Posterior cingulate gyrus (tissue), 11 donors: ENCODE results near the gene TTC39A.
A peak's percentile ranks its signal among the peaks of the same experiment; 100 is the strongest.

Experiments used
- DNase-seq, 10 donors: peaks; one replicate each; pipeline versions ENCODE4 v3.0.0 to v3.0.0-alpha.2; 2020 to 2021; ENCODE audit warnings: mixed read lengths in 3 of 10
- intact Hi-C: fragments of 100-400 bp; cut with DNase I; formaldehyde crosslinking; loops from one replicate; pipeline ENCODE4 v1.15.1; 2023

TTC39A gene

GRCh38 chr1:51330331-51331201, at the start of gene TTC39A:
Gene TTC39A (minus strand): TSS chr1:51330562. CDS start chr1:51330477, 85 bp downstream.
- intact Hi-C loops = no loop called here
- peak in 1 of 10 donors; percentile 79 for DNase-seq

- intact Hi-C loops = no loop called here
- DNase-seq = no peak
These were observed 48.5 kb upstream of the TTC39A start for GRCh38 chr1:51378871-51379270.

- intact Hi-C loops = no loop called here
- DNase-seq = no peak
These were observed 43.5 kb upstream of the TTC39A start for GRCh38 chr1:51373898-51374297.

GRCh38 chr1:51372561-51372960, 42.2 kb upstream of the TTC39A start:
- intact Hi-C loops = no loop called here

GRCh38 chr1:51369171-51369570, 38.8 kb upstream of the TTC39A start:
- intact Hi-C loops = no loop called here
- no peak for DNase-seq

More at GRCh38 chr1:51372561-51372960, 42.2 kb upstream of the TTC39A start:
- no peak for DNase-seq

GRCh38 chr1:51365774-51366173, 35.4 kb upstream of the TTC39A start:
- intact Hi-C loops = no loop called here
- no peak for DNase-seq

- peak in 1 of 10 donors; percentile 16 for DNase-seq
- intact Hi-C loops = no loop called here
These were observed 29.5 kb upstream of the TTC39A start for GRCh38 chr1:51359879-51360278.

- DNase-seq = no peak
- intact Hi-C loops = no loop called here
These were observed 25.0 kb upstream of the TTC39A start for GRCh38 chr1:51355382-51355781.

- no peak for DNase-seq
- intact Hi-C loops = no loop called here
These were observed 24.1 kb upstream of the TTC39A start for GRCh38 chr1:51354416-51354815.

- DNase-seq = no peak
- intact Hi-C loops = no loop called here
These were observed 21.5 kb upstream of the TTC39A start for GRCh38 chr1:51351907-51352306.

GRCh38 chr1:51349862-51350261, 19.5 kb upstream of the TTC39A start:
- DNase-seq = no peak
- intact Hi-C loops = no loop called here

- no peak for DNase-seq
- intact Hi-C loops = no loop called here
These were observed 17.8 kb upstream of the TTC39A start for GRCh38 chr1:51348147-51348527.

- intact Hi-C loops = no loop called here
- no peak for DNase-seq
These were observed 17.2 kb upstream of the TTC39A start for GRCh38 chr1:51347398-51348146.

- intact Hi-C loops = no loop called here
- peak in 1 of 10 donors; percentile 66 for DNase-seq
These were observed 16.0 kb upstream of the TTC39A start for GRCh38 chr1:51346086-51346942.

- intact Hi-C loops = no loop called here
- DNase-seq = no peak
These were observed 14.9 kb upstream of the TTC39A start for GRCh38 chr1:51345300-51345687.

GRCh38 chr1:51344602-51345299, 14.4 kb upstream of the TTC39A start:
- DNase-seq = peak in 1 of 10 donors; percentile 81
- intact Hi-C loops = no loop called here

GRCh38 chr1:51344276-51344601, 13.9 kb upstream of the TTC39A start:
- no peak for DNase-seq

GRCh38 chr1:51343624-51344023, 13.3 kb upstream of the TTC39A start:
- DNase-seq = peak in 1 of 10 donors; percentile 55
- intact Hi-C loops = no loop called here

More at GRCh38 chr1:51344276-51344601, 13.9 kb upstream of the TTC39A start:
- intact Hi-C loops = no loop called here

- DNase-seq = peak in 1 of 10 donors; percentile 67
- intact Hi-C loops = no loop called here
These were observed 12.3 kb upstream of the TTC39A start for GRCh38 chr1:51342591-51343206.
